Urinary bladder (tissue), 4 donors: ENCODE results near the gene LECT2. TPM values are rescaled to one million over a fixed set of nuclear protein-coding genes. Genes with fewer than 3 reads are reported as not detected.

Source experiments
- DNase-seq: peaks from one replicate; pipeline ENCODE4 v3.0.0-alpha.2; 2015; ENCODE audit errors: extremely low spot score
- H3K27ac ChIP-seq: one replicate; pipeline ENCODE4 v1.5.1; 2013; ENCODE audit warnings: low read depth, mild to moderate bottlenecking, moderate library complexity
- H3K36me3 ChIP-seq: one replicate; pipeline ENCODE4 v1.6.1; 2013; ENCODE audit warnings: mild to moderate bottlenecking, moderate library complexity; ENCODE audit not compliant: insufficient read depth
- H3K4me1 ChIP-seq: one replicate; pipeline ENCODE4 v1.6.1; 2013; ENCODE audit warnings: mild to moderate bottlenecking, moderate library complexity; ENCODE audit not compliant: insufficient read depth
- H3K4me3 ChIP-seq: one replicate; pipeline ENCODE4 v1.5.1; 2013; ENCODE audit warnings: low read depth, low read length
- WGBS: extraction: QIAGEN DNeasy Blood & Tissue Kit; methylation state at CpG from one replicate; pipeline ENCODE4 v1.1.7; 2013; 5-methylcytosine and 5-hydroxymethylcytosine counted together
- polyA plus RNA-seq: library from polyadenylated mRNA; stranded (reverse); fragments of 200-250 nt; gene quantifications from one replicate; pipeline ENCODE4 v1.2.3, GENCODE V29; 2013
- total RNA-seq: library from RNA; depleted of rRNA; stranded (reverse); fragments of >200 nt; gene quantifications from one replicate; pipeline ENCODE4 v1.2.3, GENCODE V29; 2014
- donor health status: healthy with polysubstance abuse.
- donor health status: healthy.

LECT2 gene
- total and polyA plus RNA-seq, 2 donors: not detected

DNA sequence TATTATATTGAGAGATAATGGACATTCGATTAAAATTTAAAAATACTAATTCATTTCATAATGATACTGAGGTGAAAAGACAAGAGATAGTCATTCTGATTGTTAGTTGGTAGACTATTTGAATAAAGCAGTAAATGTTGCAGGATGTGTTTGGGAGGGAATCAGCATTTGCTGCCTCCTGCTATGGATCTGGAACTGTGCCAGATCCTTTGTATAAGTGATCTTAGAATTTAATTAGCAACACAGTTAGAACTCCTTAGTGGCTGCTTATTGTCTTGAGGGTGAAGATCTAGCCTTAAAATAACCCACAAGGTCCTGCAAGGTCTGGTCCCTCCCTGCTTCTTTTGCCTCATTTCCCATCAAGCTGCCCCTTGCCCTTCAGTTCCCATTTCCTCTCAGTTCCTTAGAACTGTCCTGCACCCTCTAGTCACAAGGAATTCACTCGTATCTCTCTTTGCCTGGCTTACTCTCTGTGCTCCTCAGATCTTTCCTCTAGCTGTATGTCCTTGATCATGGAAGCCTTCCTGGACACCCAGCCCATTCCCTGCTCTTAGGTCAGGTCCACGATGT is 12.5 kb downstream of the LECT2 start:
- 73% methylated on average over 3 of the region's 3 CpGs for WGBS
- Histone ChIP-seq H3K27ac (no peak overlapping the region), H3K4me3 (no peak overlapping the region), H3K4me1 (no peaks in the 10 kb centered on the region), H3K36me3 (no peaks in the 10 kb centered on the region)
- no peak for DNase-seq

DNA sequence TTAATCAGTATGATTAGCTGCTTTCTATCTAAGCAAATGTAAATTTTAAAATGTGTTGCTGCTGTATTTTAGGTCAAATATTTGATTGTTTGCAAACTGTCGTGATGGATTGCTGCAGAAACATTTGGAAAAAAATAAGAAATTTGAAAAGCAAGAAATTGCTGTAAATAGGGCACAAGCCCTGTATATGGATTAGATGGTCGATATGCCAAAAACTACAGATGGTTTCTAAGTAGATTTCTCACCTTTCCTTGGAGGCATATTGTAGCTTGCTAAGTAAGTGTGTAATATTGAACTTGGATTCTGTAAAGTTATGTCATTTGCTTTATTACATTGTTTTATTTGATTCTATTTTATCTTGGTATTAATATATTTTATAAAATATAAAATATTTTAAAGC is 13.1 kb downstream of the LECT2 start:
- Histone ChIP-seq H3K4me3 (no peak overlapping the region), H3K4me1 (no peaks in the 10 kb centered on the region), H3K36me3 (no peaks in the 10 kb centered on the region), H3K27ac (no peak overlapping the region)
- 91% methylated on average over 2 of the region's 2 CpGs for whole genome bisulfite sequencing
- DNase-seq: no peak

- Histone ChIP-seq H3K27ac (no peak overlapping the region), H3K36me3 (no peaks in the 10 kb centered on the region), H3K4me3 (no peak overlapping the region), H3K4me1 (no peaks in the 10 kb centered on the region)
- 91% methylated on average over 5 of the region's 5 CpGs for WGBS
- DNase-seq: no peak
Measured at GRCh38 chr5:135937245-135937911, 17.4 kb downstream of the LECT2 start.

GRCh38 chr5:135934939-135935338 is 19.8 kb downstream of the LECT2 start:
- no peak for DNase-seq
- no peaks in the 10 kb centered on the region for H3K4me1 ChIP-seq
- WGBS: 52% methylated on average over 3 of the region's 3 CpGs
- H3K36me3 ChIP-seq: no peaks in the 10 kb centered on the region
- H3K27ac ChIP-seq: no peak overlapping the region
- H3K4me3 ChIP-seq: no peak overlapping the region

GRCh38 chr5:135930949-135931295 is 23.9 kb downstream of the LECT2 start:
- H3K4me3 ChIP-seq: peak overlapping the region; percentile 61
- no peak for DNase-seq
- 42% methylated on average over 18 of the region's 18 CpGs for WGBS
- H3K27ac ChIP-seq: no peak overlapping the region
- H3K36me3 ChIP-seq: no peaks in the 10 kb centered on the region
- no peaks in the 10 kb centered on the region for H3K4me1 ChIP-seq

DNA sequence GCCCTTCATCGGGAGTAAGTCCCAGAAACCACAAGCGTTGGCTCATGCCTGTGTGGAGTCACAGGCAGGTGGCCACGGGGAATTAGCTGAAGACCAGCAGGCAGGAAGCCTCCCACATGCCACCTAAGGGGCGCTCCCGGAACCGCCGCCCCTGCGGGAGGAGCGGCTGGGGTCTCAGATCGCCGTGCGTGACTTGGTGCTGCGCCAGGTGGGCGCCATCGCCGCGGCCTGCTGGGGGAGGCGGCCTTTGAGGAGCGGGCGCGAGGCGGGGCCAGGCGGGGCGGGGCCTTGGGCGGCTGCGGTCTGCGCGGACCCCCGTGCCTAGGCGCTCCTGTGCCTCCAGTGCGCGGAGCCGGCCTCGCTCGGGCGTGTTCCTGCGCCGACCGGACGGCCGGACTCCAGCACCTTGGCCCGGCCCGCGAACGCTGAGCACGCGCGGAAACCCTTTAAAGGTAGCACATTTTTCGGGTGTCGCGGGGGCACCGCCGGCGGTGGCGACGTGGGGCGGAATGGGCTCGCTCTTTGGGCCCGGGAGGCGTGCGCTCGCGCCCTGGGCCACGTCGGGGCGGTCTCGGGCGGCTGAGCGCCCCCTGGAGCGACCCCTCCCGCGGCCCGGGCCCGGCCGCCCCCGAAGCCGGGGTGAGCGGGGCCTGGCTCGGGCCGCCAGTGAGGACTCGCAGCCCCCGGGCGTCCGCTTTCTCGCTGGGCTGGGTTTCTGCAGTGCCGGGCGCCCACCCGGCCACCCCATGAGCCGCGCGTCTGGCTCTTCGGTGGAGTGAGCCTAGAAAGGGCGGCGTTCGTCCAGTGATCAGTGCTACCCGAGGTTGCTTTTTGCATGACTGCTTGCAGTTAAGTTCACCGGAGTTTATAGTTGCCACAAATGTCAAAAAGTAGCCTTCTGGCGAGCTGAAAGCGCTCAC is 24.5 kb downstream of the LECT2 start:
- H3K4me1 ChIP-seq: no peaks in the 10 kb centered on the region
- no peak overlapping the region for H3K27ac ChIP-seq
- H3K36me3 ChIP-seq: no peaks in the 10 kb centered on the region
- 3% methylated on average over 99 of the region's 99 CpGs for WGBS
- DNase-seq: no peak
- H3K4me3 ChIP-seq: peak overlapping the region; percentile 61

- no peak for DNase-seq
Measured at GRCh38 chr5:135921388-135921787, 33.4 kb downstream of the LECT2 start.

DNA sequence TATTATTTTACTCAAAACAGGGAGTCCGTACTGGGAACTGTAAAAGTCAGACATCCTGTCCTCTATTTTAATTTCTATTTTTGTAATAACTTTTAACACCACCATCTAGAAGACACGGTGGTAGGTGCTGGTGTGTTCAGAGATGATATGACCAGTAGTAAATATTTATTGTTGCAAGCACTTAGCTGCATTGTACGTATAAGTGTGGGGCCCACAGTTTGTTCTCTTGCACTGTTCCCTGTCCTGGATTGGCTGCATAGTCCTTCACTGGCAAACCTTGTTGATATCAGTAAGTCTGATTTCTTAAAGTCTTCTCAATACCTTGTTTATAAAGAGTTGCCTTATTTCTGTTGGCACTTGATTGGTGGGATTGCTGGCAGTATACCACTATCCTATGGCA is 34.6 kb downstream of the LECT2 start:
- 59% methylated on average over 3 of the region's 3 CpGs for WGBS
- Histone ChIP-seq H3K27ac (no peak overlapping the region), H3K4me3 (no peak overlapping the region)

More at GRCh38 chr5:135921388-135921787, 33.4 kb downstream of the LECT2 start:
- Histone ChIP-seq H3K4me3 (no peak overlapping the region), H3K36me3 (no peaks in the 10 kb centered on the region), H3K27ac (no peak overlapping the region), H3K4me1 (no peaks in the 10 kb centered on the region)
- WGBS: 23% methylated on average over 1 of the region's 1 CpG

DNA sequence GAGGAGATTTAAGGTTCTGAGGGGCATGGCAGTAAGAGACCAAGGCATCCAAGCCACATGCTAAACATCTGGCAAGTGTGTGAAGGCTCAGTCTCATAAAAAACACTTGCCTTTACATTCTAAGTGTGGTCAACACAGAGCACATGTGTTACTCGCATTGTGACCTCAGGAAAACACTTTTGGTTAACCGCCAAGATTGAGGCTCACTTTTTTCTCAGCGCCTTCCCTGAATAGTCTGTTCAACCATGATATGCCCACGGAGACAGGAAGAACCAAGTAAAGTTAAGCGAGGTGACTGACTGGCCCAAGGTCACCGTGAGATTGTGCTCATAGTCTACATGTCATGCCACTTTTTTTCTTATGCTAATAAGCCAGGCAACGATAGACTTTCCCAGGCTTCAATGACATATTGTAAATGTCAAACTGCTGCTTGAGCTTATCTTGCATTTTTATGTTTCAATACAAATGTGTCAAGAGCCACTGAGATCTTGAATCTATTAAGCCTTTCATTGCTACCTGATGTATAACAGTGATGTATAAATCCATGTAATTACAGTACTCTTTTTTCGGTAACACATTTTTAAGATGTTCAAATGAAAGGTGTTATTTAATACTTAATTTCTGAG is 38.0 kb downstream of the LECT2 start:
- Histone ChIP-seq H3K4me3 (no peak overlapping the region), H3K27ac (no peak overlapping the region), H3K4me1 (no peaks in the 10 kb centered on the region), H3K36me3 (no peaks in the 10 kb centered on the region)
- WGBS: 54% methylated on average over 8 of the region's 8 CpGs
- DNase-seq: no peak

More for the DNA sequence above, 34.6 kb downstream of the LECT2 start:
- DNase-seq: no peak
- H3K36me3 ChIP-seq: no peaks in the 10 kb centered on the region
- H3K4me1 ChIP-seq: no peaks in the 10 kb centered on the region

DNA sequence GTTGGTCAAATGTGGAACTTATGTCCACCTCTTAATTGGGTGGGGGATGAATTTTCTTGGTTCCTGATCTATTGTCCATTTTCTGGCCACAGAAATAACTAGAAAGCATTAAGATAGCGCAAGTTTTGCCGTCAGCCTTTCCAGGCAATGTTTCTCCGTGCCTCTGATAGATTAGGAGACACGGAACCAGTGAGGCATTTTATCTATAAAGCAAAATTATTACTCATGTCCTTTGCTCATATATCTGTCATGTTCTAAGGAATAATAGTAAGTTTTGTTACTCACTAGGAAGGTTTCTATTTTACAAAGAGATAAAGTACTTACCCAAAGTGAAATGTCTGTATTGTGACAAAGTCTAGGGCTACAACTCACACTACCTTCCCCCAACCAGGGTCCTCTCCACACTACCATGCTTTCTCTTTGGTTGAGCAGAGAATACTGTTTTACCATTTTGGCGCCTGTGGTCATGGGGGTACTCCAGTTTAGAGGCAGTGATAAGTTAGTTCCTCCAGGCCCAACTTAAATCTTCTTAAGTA is 39.2 kb downstream of the LECT2 start:
- H3K4me1 ChIP-seq: no peaks in the 10 kb centered on the region
- H3K4me3 ChIP-seq: no peak overlapping the region
- H3K27ac ChIP-seq: no peak overlapping the region
- no peaks in the 10 kb centered on the region for H3K36me3 ChIP-seq
- DNase-seq: no peak
- 88% methylated on average over 5 of the region's 5 CpGs for WGBS

- 74% methylated on average over 4 of the region's 4 CpGs for WGBS
- Histone ChIP-seq H3K4me1 (no peaks in the 10 kb centered on the region), H3K27ac (no peak overlapping the region), H3K36me3 (no peaks in the 10 kb centered on the region), H3K4me3 (no peak overlapping the region)
- no peak for DNase-seq
Measured at GRCh38 chr5:135913713-135914626, 40.8 kb downstream of the LECT2 start.

GRCh38 chr5:135905144-135905543 is 49.6 kb downstream of the LECT2 start:
- H3K27ac ChIP-seq: no peak overlapping the region
- no peak overlapping the region for H3K4me3 ChIP-seq
- 72% methylated on average over 1 of the region's 1 CpG for WGBS
- DNase-seq: no peak
- no peaks in the 10 kb centered on the region for H3K36me3 ChIP-seq
- H3K4me1 ChIP-seq: no peaks in the 10 kb centered on the region

DNA sequence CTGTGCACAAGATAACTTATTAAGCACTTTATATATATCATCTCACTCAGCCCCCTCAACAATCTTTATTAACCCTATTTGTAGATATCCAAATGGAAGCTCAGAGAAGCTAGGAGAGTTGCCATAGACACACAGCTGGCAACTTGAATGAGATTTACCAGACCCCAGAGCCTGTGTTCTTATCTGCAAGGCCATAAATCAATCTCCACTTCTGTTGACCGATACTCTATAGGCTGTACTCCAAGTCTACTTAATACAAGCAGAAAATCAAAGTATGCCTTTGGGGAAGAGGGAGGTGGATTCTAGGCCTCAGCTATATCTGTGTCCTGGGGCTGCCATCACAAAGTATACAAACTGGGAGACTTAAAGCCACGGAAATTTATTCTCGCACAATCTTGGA is 53.1 kb downstream of the LECT2 start:
- no peak for DNase-seq

More for the DNA sequence above, 53.1 kb downstream of the LECT2 start:
- 30% methylated on average over 3 of the region's 3 CpGs for WGBS
- no peaks in the 10 kb centered on the region for H3K4me1 ChIP-seq
- no peak overlapping the region for H3K27ac ChIP-seq
- H3K4me3 ChIP-seq: no peak overlapping the region
- no peaks in the 10 kb centered on the region for H3K36me3 ChIP-seq
